ENCODE data around the gene CNKSR3.

DNA sequence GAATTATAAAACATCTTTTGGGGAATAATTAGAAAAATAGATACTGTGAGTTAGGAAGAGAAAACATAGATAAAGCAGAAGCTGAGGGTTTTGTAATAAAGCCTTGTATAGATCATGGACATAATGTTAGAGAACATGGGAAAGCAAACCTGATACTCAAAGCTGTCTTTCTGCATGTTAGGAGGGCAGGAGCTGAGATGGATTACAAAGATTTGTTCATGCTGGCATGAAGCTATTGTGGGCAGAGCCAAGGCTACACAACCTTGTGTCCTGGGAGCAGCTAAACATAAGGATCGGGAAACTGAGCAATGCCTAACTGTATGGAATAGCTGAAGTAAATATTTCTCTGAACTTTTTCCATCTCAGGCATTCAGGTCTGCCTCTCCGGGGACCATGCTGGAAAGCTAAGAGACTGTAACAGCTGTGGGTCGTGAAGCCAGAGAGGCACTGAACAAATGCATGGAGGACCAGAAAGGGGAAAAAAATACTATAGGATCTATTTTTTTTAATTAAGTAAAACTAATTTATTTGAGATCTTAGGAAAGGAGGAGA, 28.2 kb upstream of the CNKSR3 start:
- no peak for TF ChIP-seq POLR2A (IDR thresholded peaks at IDR 0.05; ENCODE audit: low read length)
- TF ChIP-seq GATA1 (IDR thresholded peaks at IDR 0.05; ENCODE audit: low read depth, low read length), result no peak

All from erythroblast (primary cell).